Measurements from ENCODE around the gene S100A11. TPM values are rescaled to one million over a fixed set of nuclear protein-coding genes. Genes with fewer than 3 reads are reported as not detected.

S100A11 gene
- total and polyA plus RNA-seq, 9 of the 15 experiments (the other 6 are each of a cell fraction or from before 2014, with no cell fraction given), result 131 to 808 (median 235) TPM

GRCh38 chr1:152036267-152037216, at the start of gene S100A11 (continued):
- no peak for TF ChIP-seq ZBTB49 (CRISPR knock-in tag; IDR thresholded peaks at IDR 0.05; ENCODE audit: borderline replicate concordance)
- no peak for TF ChIP-seq CBX5 (IDR thresholded peaks at IDR 0.05; ENCODE audit: borderline replicate concordance, low read depth)
- peak; percentile 80 to 81 for TF ChIP-seq NRF1 (conservative IDR thresholded peaks at IDR 0.05 in 1 of 2, IDR thresholded peaks at IDR 0.05 in 1 of 2)
- no peak for TF ChIP-seq CBFA2T3 (IDR thresholded peaks at IDR 0.05)
- 0 out of 2 replicates have a peak, but pooled peaks have one; percentile 31 for TF ChIP-seq HMBOX1 (IDR thresholded peaks at IDR 0.05)
- TF ChIP-seq HNRNPL (IDR thresholded peaks at IDR 0.05; ENCODE audit: low read depth, low read length), result no peak
- no peak for TF ChIP-seq OTX1 (CRISPR knock-in tag; IDR thresholded peaks at IDR 0.05)
- no peak for TF ChIP-seq ZHX1 (conservative IDR thresholded peaks at IDR 0.05; ENCODE audit: low read length)
- peak; percentile 31; the same call in 1 of the 2 replicates for TF ChIP-seq ETV1 (tag; conservative IDR thresholded peaks at IDR 0.05; ENCODE audit: low read depth)
- peak; percentile 87 for TF ChIP-seq SUPT5H (IDR thresholded peaks at IDR 0.05)
